HL-60/S4 (cell line): ENCODE measurements around the gene NAALADL1.

ENCODE experiments used
- in situ Hi-C: fragments of 300-500 bp; cut with MboI; formaldehyde crosslinking; loops from 2 replicates; pipeline ENCODE4 v1.14.3; 2022; ENCODE audit warnings: low sequenced_read_pairs

The NAALADL1 gene

DNA sequence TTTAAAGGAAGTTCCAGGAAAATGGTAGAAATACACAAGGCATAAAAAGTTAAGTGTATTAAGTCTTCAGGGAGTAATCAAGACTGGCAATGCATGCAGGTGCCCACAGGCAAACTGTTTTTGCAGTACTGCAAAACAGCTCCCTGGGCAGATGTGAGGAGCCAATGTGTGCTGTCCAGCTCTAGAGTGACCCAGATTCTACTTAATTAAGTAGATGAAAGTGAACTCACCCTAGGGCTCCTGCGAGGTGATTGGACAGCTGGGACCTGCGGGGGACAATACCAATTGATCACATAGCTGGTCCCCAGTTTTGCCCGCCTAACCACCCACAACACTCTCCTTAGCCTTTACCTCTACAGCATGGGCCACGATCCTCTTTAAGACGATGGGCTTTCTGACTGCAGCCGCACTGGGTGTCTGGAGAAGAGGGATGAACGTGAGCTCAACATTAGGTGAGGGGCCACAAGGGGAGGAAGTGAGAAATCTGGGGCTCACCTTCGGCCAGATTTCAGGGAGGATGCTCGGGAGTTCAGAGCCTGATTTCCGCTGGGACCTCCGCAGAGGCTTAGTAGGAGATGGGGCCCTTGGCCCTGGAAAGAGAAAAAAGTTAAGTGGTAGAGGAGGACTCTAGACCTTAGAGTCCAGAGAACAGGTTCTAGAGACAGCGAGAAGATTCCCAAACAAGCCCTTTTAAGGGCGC, 24.9 kb upstream of the NAALADL1 start:
- in situ Hi-C loops: loop anchor here (5.0 kb wide), 1 partner anchor 56 kb away; the partner anchor contains the start of gene SNX15

GRCh38 chr11:65078786-65079342, 20.5 kb upstream of the NAALADL1 start:
- in situ Hi-C loops: no loop called here

- in situ Hi-C loops: no loop called here
Observed at GRCh38 chr11:65078151-65078550, 19.8 kb upstream of the NAALADL1 start.

DNA sequence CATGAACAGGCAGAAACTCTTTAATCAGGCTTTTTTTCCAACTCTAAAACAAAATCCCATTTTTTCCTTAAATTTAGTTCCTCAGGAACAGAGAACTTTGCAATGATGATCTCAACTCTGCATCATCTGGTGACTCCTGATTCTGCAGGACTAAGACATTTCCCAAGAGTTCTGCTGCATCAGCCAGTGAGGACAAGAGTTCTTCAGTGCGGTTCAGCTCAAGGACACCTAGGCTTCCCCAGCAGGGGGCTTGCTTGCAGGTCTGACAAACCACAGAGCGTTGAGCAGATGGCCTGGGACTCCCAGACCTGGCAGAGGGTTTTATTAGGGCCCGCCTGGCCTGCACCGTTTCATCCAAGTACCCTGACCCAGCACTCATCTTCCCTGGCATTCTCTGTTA, 19.1 kb upstream of the NAALADL1 start:
- in situ Hi-C loops: no loop called here

- in situ Hi-C loops: no loop called here
Observed at GRCh38 chr11:65072631-65072966, 14.2 kb upstream of the NAALADL1 start.

DNA sequence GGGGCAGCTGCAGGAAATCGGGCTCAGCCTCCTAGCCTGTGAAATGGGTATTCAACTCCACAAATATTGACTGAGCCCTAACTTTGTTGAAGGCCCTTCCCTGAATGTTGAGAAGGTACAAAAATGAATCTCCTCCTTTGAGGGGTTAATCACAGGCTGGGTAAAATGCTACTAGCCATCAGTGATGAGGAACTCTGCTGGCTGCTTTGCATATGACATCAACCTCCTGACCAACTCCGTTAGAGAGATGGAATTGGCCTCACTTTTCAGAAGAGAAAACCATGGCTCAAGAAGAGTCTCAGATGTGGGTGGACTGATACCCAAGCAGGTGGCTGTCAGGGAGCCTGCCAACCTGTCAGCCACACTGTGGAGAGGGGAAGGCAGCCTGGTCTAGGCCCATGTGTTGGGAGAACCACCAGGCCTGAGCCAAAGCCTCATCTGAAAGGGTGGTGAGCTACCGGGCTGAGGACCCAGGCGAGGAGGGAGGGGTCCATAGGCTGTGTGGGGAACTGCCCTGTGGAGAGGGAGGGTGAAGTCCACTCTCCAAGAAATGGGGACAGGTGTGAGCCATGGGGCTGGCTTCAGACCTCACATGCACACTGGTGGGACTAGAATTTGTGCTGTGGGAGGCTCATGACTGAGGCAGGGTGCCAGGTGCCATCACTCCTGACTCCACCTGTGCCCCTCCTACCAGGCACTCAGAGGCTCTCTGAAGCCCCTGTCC, 13.7 kb upstream of the NAALADL1 start:
- in situ Hi-C loops: no loop called here

DNA sequence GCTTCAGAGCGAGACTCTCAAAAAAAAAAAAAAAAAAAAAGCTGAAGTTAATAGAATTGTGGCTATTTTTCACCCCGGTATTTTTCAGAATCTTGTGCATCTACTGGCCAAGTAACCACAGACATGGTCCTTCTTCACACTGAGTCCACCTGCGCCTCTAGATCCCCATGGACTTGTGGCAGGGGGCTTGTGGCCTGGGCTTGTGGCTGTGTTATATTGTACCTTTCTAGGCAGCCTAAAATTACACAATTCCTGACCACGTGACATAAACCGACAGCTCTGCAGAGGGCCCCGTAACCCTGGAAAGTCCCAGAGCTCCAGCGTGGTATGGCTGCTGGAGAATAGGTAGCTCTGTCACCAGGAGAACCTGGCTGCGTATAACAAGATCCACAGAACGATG, 10.9 kb upstream of the NAALADL1 start:
- in situ Hi-C loops: no loop called here

- in situ Hi-C loops: no loop called here
Observed at GRCh38 chr11:65067446-65067845, 9.1 kb upstream of the NAALADL1 start.

GRCh38 chr11:65066805-65067291, 8.5 kb upstream of the NAALADL1 start:
- in situ Hi-C loops: no loop called here

GRCh38 chr11:65066315-65066714, 8.0 kb upstream of the NAALADL1 start:
- in situ Hi-C loops: no loop called here

- in situ Hi-C loops: no loop called here
Observed at GRCh38 chr11:65065851-65066250, 7.5 kb upstream of the NAALADL1 start.

GRCh38 chr11:65064847-65065240, 6.5 kb upstream of the NAALADL1 start:
- in situ Hi-C loops: no loop called here

DNA sequence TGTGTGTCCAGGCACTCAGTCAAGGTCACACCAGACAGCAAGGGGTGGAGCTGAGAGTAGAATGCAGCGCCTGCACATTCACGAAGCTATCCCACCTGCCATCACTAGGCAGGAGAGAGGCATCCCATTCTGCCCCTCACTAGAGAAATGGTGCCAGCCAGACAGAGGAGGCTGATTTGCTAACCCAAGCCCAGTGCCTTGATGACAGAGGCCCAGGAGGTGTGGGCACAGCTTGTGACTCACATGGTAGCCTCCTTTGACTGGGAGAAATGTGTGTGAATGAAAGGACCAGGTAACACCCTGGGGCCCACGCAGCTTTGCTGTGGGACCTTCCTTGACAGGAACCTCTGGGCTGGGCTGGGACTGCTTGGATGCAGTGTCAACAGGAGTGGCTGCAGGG, 5.2 kb upstream of the NAALADL1 start:
- in situ Hi-C loops: no loop called here

GRCh38 chr11:65060913-65061408, 2.6 kb upstream of the NAALADL1 start:
- in situ Hi-C loops: no loop called here

- in situ Hi-C loops: no loop called here
Observed at GRCh38 chr11:65059959-65060824, 1.8 kb upstream of the NAALADL1 start.

DNA sequence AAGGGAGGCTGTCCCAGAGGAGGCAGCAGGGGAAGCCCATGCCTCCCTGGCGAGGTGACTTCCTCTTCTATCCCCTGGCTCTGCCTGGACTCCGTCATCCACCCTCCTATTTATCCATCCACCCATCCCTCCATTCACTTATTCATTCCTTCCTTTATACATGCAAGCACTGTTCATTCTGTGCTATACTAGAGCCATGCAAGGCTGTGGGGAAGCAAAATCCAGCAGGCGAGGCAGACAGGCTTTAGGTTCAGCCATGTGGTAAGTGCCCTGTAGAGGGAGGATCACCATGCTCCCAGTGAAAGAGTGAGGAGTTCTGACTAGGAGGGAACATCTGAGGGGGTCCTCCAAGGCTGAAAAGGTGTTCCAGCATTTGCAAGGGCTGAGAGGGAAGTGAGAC, 1.2 kb upstream of the NAALADL1 start:
- in situ Hi-C loops: no loop called here

DNA sequence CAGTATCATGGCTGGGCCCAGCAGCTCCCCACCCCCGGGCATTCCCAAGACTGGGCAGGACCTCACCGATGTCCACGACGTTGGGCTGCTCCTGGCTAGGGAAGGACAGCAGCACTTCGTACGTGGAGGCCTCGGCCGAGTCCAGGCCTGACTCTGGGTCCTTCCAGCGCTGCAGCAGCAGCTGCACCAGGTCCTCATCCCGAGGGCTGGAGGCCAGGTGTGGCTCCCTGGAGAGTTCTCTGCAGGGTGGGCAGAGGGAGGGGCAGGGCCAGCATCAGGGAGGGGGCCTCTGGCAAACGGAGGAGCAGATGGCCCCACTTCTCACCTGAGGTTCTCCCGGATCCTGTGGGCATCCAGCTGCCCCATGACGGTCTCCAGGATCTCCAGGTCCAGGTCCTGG, 341 bp downstream of the NAALADL1 start:
- in situ Hi-C loops: no loop called here

DNA sequence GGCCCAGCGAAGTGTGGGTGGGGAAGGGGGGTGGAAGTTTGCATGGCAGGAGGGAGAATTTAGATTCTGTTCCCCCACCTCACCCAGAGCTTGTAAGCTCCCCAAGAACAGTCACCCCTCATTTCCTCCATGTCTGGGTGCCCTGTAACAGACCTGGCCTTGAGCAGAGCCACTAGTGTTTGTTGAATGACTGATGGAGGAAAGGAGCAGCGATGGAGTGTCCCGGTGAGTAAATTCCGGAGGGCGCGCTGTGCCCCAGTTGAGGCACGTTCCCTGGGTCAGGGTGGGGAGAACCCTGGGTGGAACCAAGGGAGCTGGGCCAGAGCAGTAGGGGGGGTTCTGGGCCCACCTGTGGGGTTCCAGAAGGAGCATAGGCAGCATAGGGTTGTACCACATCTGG, 827 bp downstream of the NAALADL1 start:
- in situ Hi-C loops: no loop called here

DNA sequence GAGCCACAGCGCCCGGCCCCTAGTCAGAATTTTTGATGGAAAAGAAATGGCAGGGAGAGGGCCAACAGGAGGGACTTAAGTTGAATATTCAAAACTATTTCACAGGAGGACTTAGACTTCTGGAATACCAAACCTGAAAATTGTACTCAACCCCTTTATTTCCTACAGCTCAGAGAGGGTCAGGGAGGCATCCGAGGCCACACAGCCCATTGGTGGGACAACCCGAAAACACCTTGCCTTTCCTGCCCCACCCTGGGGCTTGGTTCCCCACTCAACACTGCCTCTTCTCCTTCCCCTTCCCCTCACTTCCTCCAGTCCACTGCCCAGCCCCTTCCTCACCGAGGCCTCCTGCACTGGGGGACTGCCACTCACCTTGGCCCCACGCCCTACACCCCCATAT, 1.4 kb downstream of the NAALADL1 start:
- in situ Hi-C loops: no loop called here

DNA sequence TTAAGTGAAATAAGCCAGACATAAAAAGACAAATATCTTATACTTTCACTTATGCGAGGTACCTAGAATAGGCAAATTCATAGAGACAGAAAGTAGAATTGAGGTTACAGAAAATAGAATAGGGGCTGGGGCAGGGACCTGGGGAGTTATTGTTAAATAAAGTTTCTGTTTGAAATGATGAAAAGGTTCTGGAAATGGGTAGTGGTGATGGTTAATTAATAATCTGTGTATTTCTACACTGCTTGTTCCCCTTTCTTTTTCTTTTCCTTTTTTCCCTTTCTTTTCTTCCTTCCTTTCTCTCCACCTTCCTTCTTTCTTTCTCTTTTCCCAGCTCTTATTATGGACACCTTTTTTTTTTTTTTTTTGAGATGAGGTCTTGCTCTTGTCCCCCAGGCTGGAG, 2.8 kb downstream of the NAALADL1 start:
- in situ Hi-C loops: no loop called here
